Measurements from ENCODE around the gene MSX1.
"Not testable (repeated sequence)": the region's sequence is repeated elsewhere in the genome, so short reads cannot be mapped to it uniquely, and the experiment has no call there.

MSX1 gene

GRCh38 chr4:4821577-4821976, 37.9 kb upstream of the MSX1 start:
- Histone ChIP-seq H3K36me3 (ENCODE audit: insufficient read depth) (no peaks in the 10 kb centered on the region), H3K9ac (no peak overlapping the region), H4K20me1 (ENCODE audit: insufficient read depth) (no peaks in the 10 kb centered on the region), H3K79me2 (ENCODE audit: insufficient read depth, low read depth) (no peaks in the 10 kb centered on the region), H3K4me1 (ENCODE audit: low read depth, poor library complexity, severe bottlenecking) (no peaks in the 10 kb centered on the region), H3K27me3 (ENCODE audit: insufficient read depth, low read depth) (no peaks in the 10 kb centered on the region), H3K4me3 (IDR thresholded peaks at IDR 0.05; ENCODE audit: insufficient read depth, low read depth, low read length) (no peak overlapping the region), H2AFZ (ENCODE audit: low read depth) (no peak overlapping the region), H3K27ac (no peak overlapping the region), H3K4me2 (no peak overlapping the region)
- TF ChIP-seq, protein P1, sequence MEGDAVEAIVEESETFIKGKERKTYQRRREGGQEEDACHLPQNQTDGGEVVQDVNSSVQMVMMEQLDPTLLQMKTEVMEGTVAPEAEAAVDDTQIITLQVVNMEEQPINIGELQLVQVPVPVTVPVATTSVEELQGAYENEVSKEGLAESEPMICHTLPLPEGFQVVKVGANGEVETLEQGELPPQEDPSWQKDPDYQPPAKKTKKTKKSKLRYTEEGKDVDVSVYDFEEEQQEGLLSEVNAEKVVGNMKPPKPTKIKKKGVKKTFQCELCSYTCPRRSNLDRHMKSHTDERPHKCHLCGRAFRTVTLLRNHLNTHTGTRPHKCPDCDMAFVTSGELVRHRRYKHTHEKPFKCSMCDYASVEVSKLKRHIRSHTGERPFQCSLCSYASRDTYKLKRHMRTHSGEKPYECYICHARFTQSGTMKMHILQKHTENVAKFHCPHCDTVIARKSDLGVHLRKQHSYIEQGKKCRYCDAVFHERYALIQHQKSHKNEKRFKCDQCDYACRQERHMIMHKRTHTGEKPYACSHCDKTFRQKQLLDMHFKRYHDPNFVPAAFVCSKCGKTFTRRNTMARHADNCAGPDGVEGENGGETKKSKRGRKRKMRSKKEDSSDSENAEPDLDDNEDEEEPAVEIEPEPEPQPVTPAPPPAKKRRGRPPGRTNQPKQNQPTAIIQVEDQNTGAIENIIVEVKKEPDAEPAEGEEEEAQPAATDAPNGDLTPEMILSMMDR (conservative IDR thresholded peaks at IDR 0.05; ENCODE audit: low read depth, low read length) = no peak

GRCh38 chr4:4822286-4822685, 37.2 kb upstream of the MSX1 start:
- H3K4me1 ChIP-seq (ENCODE audit: low read depth, poor library complexity, severe bottlenecking); H3K9ac ChIP-seq; H3K36me3 ChIP-seq (ENCODE audit: insufficient read depth); H3K27me3 ChIP-seq (ENCODE audit: insufficient read depth, low read depth); H3K4me3 ChIP-seq (IDR thresholded peaks at IDR 0.05; ENCODE audit: insufficient read depth, low read depth, low read length); H3K79me2 ChIP-seq (ENCODE audit: insufficient read depth, low read depth); H3K27ac ChIP-seq; H2AFZ ChIP-seq (ENCODE audit: low read depth); H4K20me1 ChIP-seq (ENCODE audit: insufficient read depth); H3K4me2 ChIP-seq: not testable (repeated sequence)

GRCh38 chr4:4823621-4824162, 35.8 kb upstream of the MSX1 start:
- TF ChIP-seq, protein P1 (conservative IDR thresholded peaks at IDR 0.05; ENCODE audit: low read depth, low read length) = no peak
- H4K20me1 ChIP-seq (ENCODE audit: insufficient read depth) = no peaks in the 10 kb centered on the region

DNA sequence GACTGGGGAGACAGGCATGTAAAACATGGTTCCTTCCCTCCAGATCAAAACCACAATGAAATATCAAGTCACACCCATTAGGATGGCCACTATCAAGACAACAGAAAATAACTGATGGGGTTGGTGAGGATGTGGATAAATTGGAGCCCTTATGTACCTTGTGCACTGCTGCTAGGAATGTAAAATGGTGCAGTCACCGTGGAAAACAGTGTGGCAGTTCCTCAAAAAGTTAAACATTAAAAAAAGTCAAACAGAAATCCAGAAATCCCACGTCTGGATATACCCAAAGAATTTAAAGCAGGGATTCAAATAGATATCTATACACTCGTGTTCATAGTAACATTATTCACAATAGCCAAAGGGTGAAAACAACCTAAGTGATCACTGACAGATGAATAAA, 35.2 kb upstream of the MSX1 start:
- H3K79me2 ChIP-seq (ENCODE audit: insufficient read depth, low read depth) = no peaks in the 10 kb centered on the region
- TF ChIP-seq, protein P1 (conservative IDR thresholded peaks at IDR 0.05; ENCODE audit: low read depth, low read length) = no peak
- H3K27ac ChIP-seq = no peak overlapping the region
- H3K9ac ChIP-seq = no peak overlapping the region
- H2AFZ ChIP-seq (ENCODE audit: low read depth) = no peak overlapping the region
- no peaks in the 10 kb centered on the region for H4K20me1 ChIP-seq (ENCODE audit: insufficient read depth)
- no peaks in the 10 kb centered on the region for H3K27me3 ChIP-seq (ENCODE audit: insufficient read depth, low read depth)
- no peaks in the 10 kb centered on the region for H3K36me3 ChIP-seq (ENCODE audit: insufficient read depth)
- no peak overlapping the region for H3K4me2 ChIP-seq
- H3K4me3 ChIP-seq (IDR thresholded peaks at IDR 0.05; ENCODE audit: insufficient read depth, low read depth, low read length) = no peak overlapping the region
- no peaks in the 10 kb centered on the region for H3K4me1 ChIP-seq (ENCODE audit: low read depth, poor library complexity, severe bottlenecking)

More at GRCh38 chr4:4823621-4824162, 35.8 kb upstream of the MSX1 start:
- H3K9ac ChIP-seq = no peak overlapping the region
- no peak overlapping the region for H3K4me3 ChIP-seq (IDR thresholded peaks at IDR 0.05; ENCODE audit: insufficient read depth, low read depth, low read length)
- no peaks in the 10 kb centered on the region for H3K27me3 ChIP-seq (ENCODE audit: insufficient read depth, low read depth)
- H3K79me2 ChIP-seq (ENCODE audit: insufficient read depth, low read depth) = no peaks in the 10 kb centered on the region
- no peaks in the 10 kb centered on the region for H3K36me3 ChIP-seq (ENCODE audit: insufficient read depth)
- H3K4me2 ChIP-seq = no peak overlapping the region
- no peak overlapping the region for H2AFZ ChIP-seq (ENCODE audit: low read depth)
- H3K27ac ChIP-seq = no peak overlapping the region
- H3K4me1 ChIP-seq (ENCODE audit: low read depth, poor library complexity, severe bottlenecking) = no peaks in the 10 kb centered on the region

GRCh38 chr4:4825431-4825830, 34.0 kb upstream of the MSX1 start:
- TF ChIP-seq, protein P1 (conservative IDR thresholded peaks at IDR 0.05; ENCODE audit: low read depth, low read length) = no peak
- H4K20me1 ChIP-seq (ENCODE audit: insufficient read depth) = no peaks in the 10 kb centered on the region

More at GRCh38 chr4:4825431-4825830, 34.0 kb upstream of the MSX1 start:
- Histone ChIP-seq H3K36me3 (ENCODE audit: insufficient read depth) (no peaks in the 10 kb centered on the region), H3K4me1 (ENCODE audit: low read depth, poor library complexity, severe bottlenecking) (no peaks in the 10 kb centered on the region), H3K4me2 (no peak overlapping the region), H3K9ac (no peak overlapping the region), H3K79me2 (ENCODE audit: insufficient read depth, low read depth) (no peaks in the 10 kb centered on the region), H3K4me3 (IDR thresholded peaks at IDR 0.05; ENCODE audit: insufficient read depth, low read depth, low read length) (no peak overlapping the region), H3K27ac (no peak overlapping the region), H2AFZ (ENCODE audit: low read depth) (no peak overlapping the region), H3K27me3 (ENCODE audit: insufficient read depth, low read depth) (no peaks in the 10 kb centered on the region)
